Liver (tissue), 3 donors: ENCODE data around the gene CNOT4.

Source experiments
- CTCF ChIP-seq: fragments of 150-350 bp; IDR thresholded peaks from 2 replicates; pipeline ENCODE4 v1.5.1; 2017; ENCODE audit warnings: improper control_type of control experiment, low read depth, low read length; ENCODE audit not compliant: missing input control
- EGR1 ChIP-seq, 2 donors: IDR thresholded peaks; 2 replicates each; pipeline ENCODE4 v1.6.1; 2016 to 2018; ENCODE audit warnings: antibody characterized with exemption in 2 of 2, low read depth in 2 of 2
- FOXA1 ChIP-seq: IDR thresholded peaks from 2 replicates; pipeline ENCODE4 v1.6.1; 2016; ENCODE audit warnings: antibody characterized with exemption
- MAX ChIP-seq: IDR thresholded peaks from 2 replicates; pipeline ENCODE4 v1.6.1; 2016; ENCODE audit warnings: antibody characterized with exemption
- RAD21 ChIP-seq, 2 donors: IDR thresholded peaks; 2 replicates each; pipeline ENCODE4 v1.6.1; 2016; ENCODE audit warnings: antibody characterized with exemption in 2 of 2, mild to moderate bottlenecking in 2 of 2
- SP1 ChIP-seq: IDR thresholded peaks from 2 replicates; pipeline ENCODE4 v1.6.1; 2018; ENCODE audit warnings: antibody characterized with exemption, mild to moderate bottlenecking
- TAF1 ChIP-seq: conservative IDR thresholded peaks from 2 replicates; pipeline ENCODE4 v1.6.1; 2016; ENCODE audit warnings: antibody characterized with exemption, mild to moderate bottlenecking
- donor health status: healthy.
- donor health status: healthy.

- no peak for TF ChIP-seq EGR1 (IDR thresholded peaks at IDR 0.05; ENCODE audit: low read depth in 2 of 2)
- TF ChIP-seq CTCF = no peak
- no peak for TF ChIP-seq FOXA1
- TF ChIP-seq RAD21 (IDR thresholded peaks at IDR 0.05) = no peak
- TF ChIP-seq MAX = no peak
- TF ChIP-seq SP1 = no peak
- no peak for TF ChIP-seq TAF1
These were observed 8.8 kb upstream of the CNOT4 start for GRCh38 chr7:135518748-135519147.
